Uterus (tissue), 4 donors: ENCODE data around the gene NHLH2. TPM values are rescaled to one million over a fixed set of nuclear protein-coding genes. Genes with fewer than 3 reads are reported as not detected.

ENCODE experiments used
- DNase-seq, 2 donors: peaks; one replicate each; pipeline ENCODE4 v3.0.0-alpha.2; 2019 to 2020
- H3K27ac ChIP-seq, 2 donors: fragments of 200-600 bp; sonication (generic); 1 replicate in 1 of 2; 2 replicates in 1 of 2; pipeline ENCODE4 v1.5.1; 2016 to 2018
- H3K27me3 ChIP-seq, 2 donors: fragments of 200-600 bp; sonication (generic); one replicate each; pipeline ENCODE4 v1.5.1; 2018 to 2019; ENCODE audit warnings: control low read depth in 1 of 2
- H3K36me3 ChIP-seq, 2 donors: fragments of 200-600 bp; sonication (generic); one replicate each; pipeline ENCODE4 v1.5.1; 2019; ENCODE audit warnings: control low read depth in 1 of 2
- H3K4me1 ChIP-seq, 2 donors: fragments of 200-600 bp; sonication (generic); one replicate each; pipeline ENCODE4 v1.5.1; 2018 to 2019; ENCODE audit warnings: control low read depth in 1 of 2
- H3K4me3 ChIP-seq, 2 donors: fragments of 200-600 bp; sonication (generic); 1 replicate in 1 of 2; 2 replicates in 1 of 2; pipeline ENCODE4 v1.5.1; 2018 to 2019; ENCODE audit warnings: mild to moderate bottlenecking in 1 of 2
- H3K9me3 ChIP-seq, 2 donors: fragments of 200-600 bp; sonication (generic); one replicate each; pipeline ENCODE4 v1.5.1; 2019; ENCODE audit warnings: control low read depth in 1 of 2
- CTCF ChIP-seq, 4 experiments: fragments of 200-600 bp in 2 of 4; fragments of 450-650 bp in 2 of 4; sonication (generic) in 2 of 4; IDR thresholded peaks; one replicate each; pipeline ENCODE4 v1.5.1; 2016 to 2019; ENCODE audit warnings: antibody characterized with exemption in 4 of 4, mild to moderate bottlenecking in 2 of 4, moderate library complexity in 1 of 4
- POLR2A ChIP-seq, 2 donors: fragments of 450-650 bp; IDR thresholded peaks; one replicate each; pipeline ENCODE4 v1.6.1; 2016; ENCODE audit warnings: antibody characterized with exemption in 2 of 2, mild to moderate bottlenecking in 1 of 2, moderate library complexity in 1 of 2
- intact Hi-C: fragments of 100-400 bp; cut with DNase I; formaldehyde crosslinking; loops from one replicate; pipeline ENCODE4 v1.15.1; 2023; ENCODE audit warnings: low total_unique reads
- total RNA-seq, 4 donors: library from RNA; depleted of rRNA in 3 of 4; stranded (reverse); fragments of >200 nt in 3 of 4; gene quantifications; one replicate each; pipeline versions ENCODE4 v1.1.0 to v1.2.4, GENCODE V29; 2014 to 2023
- donor health status: DM: yes; HTN: yes; CAD: no.

Gene NHLH2
- total RNA-seq, 4 donors from 2014 or later = not detected

GRCh38 chr1:115830963-115831362 lies 10.0 kb downstream of the NHLH2 start:
- Histone ChIP-seq H3K4me1 (no peaks in the 10 kb centered on the region), H3K27me3 (peaks cover 0 to 3% of the 10 kb centered on the region in 2 donors), H3K9me3 (no peaks in the 10 kb centered on the region), H3K4me3 (no peak overlapping the region), H3K27ac (no peak overlapping the region), H3K36me3 (no peaks in the 10 kb centered on the region)
- intact Hi-C loops = no loop called here
- TF ChIP-seq CTCF (IDR thresholded peaks at IDR 0.05) (no peak), POLR2A (IDR thresholded peaks at IDR 0.05) (no peak)
- DNase-seq = no peak

- no peak for DNase-seq
- Histone ChIP-seq H3K27me3 (no peaks in the 10 kb centered on the region), H3K9me3 (no peaks in the 10 kb centered on the region), H3K27ac (no peak overlapping the region), H3K4me1 (no peaks in the 10 kb centered on the region), H3K36me3 (no peaks in the 10 kb centered on the region), H3K4me3 (no peak overlapping the region)
- TF ChIP-seq POLR2A (IDR thresholded peaks at IDR 0.05) = no peak
- TF ChIP-seq CTCF (IDR thresholded peaks at IDR 0.05) = no peak
- intact Hi-C loops = no loop called here
Measured at GRCh38 chr1:115829947-115830346, 11.0 kb downstream of the NHLH2 start.

- Histone ChIP-seq H3K36me3 (no peaks in the 10 kb centered on the region), H3K4me1 (no peaks in the 10 kb centered on the region), H3K27me3 (no peaks in the 10 kb centered on the region), H3K9me3 (no peaks in the 10 kb centered on the region), H3K27ac (peak overlapping the region in 1 of 2 donors; percentile 72), H3K4me3 (peak overlapping the region; percentile 10 to 40)
- TF ChIP-seq POLR2A (IDR thresholded peaks at IDR 0.05) (no peak), CTCF (IDR thresholded peaks at IDR 0.05) (no peak)
- intact Hi-C loops = no loop called here
- peak; percentile 42 to 78 for DNase-seq
Measured at GRCh38 chr1:115829023-115829674, 11.8 kb downstream of the NHLH2 start.

DNA sequence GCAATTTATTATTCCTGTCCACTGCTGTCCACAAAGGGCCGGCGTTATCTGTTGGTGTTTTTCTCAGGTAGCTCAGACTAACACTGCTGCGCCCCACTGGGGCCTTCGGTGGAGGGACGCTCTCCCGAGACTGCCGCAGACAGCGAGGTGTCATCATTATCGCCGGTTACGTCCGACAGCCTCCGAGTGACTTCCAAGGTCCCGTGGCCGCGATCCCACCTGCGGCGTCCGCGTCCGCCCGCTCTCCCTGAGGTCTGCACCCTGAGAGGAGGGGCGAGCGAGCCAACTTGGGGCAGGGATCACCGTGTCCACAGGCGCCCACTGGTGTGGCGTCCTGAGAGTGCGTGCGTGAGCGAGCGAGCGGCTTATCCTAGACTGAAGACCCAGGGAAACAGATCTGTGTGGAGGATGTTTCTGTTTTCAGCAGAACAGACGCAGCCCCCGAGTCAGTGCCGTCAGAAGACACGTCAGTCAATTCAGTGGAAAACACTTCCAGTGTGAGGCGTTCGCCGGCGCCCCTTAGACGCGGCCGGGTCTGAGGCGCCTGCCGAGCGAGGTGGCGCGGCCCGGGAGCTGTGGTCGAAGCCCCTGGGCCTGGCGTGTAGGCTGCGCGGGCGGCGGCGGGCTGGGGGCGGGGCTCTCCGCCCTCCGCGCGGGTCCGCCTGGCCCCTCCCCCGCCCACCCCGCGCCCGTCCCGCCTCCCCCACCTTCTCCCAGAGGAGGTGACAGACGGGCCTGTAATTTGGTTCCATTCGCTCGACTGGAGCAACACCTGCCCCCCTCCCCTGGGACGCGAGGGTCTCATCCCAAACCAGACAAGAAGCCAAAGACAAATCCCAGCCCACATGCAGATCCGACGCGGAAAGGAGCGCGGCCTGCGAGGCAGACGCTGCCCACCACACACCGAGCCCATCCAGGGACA lies 12.6 kb downstream of the NHLH2 start:
- Histone ChIP-seq H3K27ac (peak overlapping the region; percentile 22 to 72), H3K4me1 (no peaks in the 10 kb centered on the region)

More for the DNA sequence above, 12.6 kb downstream of the NHLH2 start:
- intact Hi-C loops = no loop called here
- no peak for TF ChIP-seq CTCF (IDR thresholded peaks at IDR 0.05)
- no peak for TF ChIP-seq POLR2A (IDR thresholded peaks at IDR 0.05)
- peak; percentile 46 to 48 for DNase-seq
- Histone ChIP-seq H3K9me3 (no peaks in the 10 kb centered on the region), H3K36me3 (no peaks in the 10 kb centered on the region), H3K27me3 (no peaks in the 10 kb centered on the region), H3K4me3 (peak overlapping the region; percentile 36 to 40)
